Glomerular visceral epithelial cell (primary cell): Measurements from ENCODE around the gene USP44.
A peak's percentile ranks its signal among the peaks of the same experiment; 100 is the strongest.
"Not testable (repeated sequence)": the region's sequence is repeated elsewhere in the genome, so short reads cannot be mapped to it uniquely, and the experiment has no call there.

Experiments
- DNase-seq: peaks from one replicate; pipeline ENCODE4 v3.0.0-alpha.2; 2016; ENCODE audit errors: extremely low spot score

The USP44 gene

GRCh38 chr12:95509300-95509699 is 42.0 kb downstream of the USP44 start:
- DNase-seq: no peak

GRCh38 chr12:95506707-95507523 is 44.4 kb downstream of the USP44 start:
- DNase-seq: no peak

GRCh38 chr12:95505039-95505438 is 46.2 kb downstream of the USP44 start:
- no peak for DNase-seq

- DNase-seq: no peak
Measured at GRCh38 chr12:95504140-95504539, 47.1 kb downstream of the USP44 start.

- DNase-seq: no peak
Measured at GRCh38 chr12:95499772-95500171, 51.5 kb downstream of the USP44 start.

GRCh38 chr12:95498968-95499367 is 52.3 kb downstream of the USP44 start:
- no peak for DNase-seq

GRCh38 chr12:95497031-95497430 is 54.2 kb downstream of the USP44 start:
- DNase-seq: no peak

- DNase-seq: no peak
Measured at GRCh38 chr12:95495433-95495832, 55.8 kb downstream of the USP44 start.

GRCh38 chr12:95494888-95495287 is 56.4 kb downstream of the USP44 start:
- no peak for DNase-seq

GRCh38 chr12:95492462-95492861 is 58.8 kb downstream of the USP44 start:
- DNase-seq: no peak

- DNase-seq: no peak
Measured at GRCh38 chr12:95487024-95487423, 64.3 kb downstream of the USP44 start.

- no peak for DNase-seq
Measured at GRCh38 chr12:95484524-95484923, 66.8 kb downstream of the USP44 start.

GRCh38 chr12:95482564-95482963 is 68.7 kb downstream of the USP44 start:
- not testable (repeated sequence) for DNase-seq

- no peak for DNase-seq
Measured at GRCh38 chr12:95481888-95482287, 69.4 kb downstream of the USP44 start.

GRCh38 chr12:95481072-95481471 is 70.2 kb downstream of the USP44 start:
- no peak for DNase-seq

GRCh38 chr12:95480230-95480629 is 71.0 kb downstream of the USP44 start:
- no peak for DNase-seq

- peak; percentile 8 for DNase-seq
Measured at GRCh38 chr12:95474660-95474958, 76.7 kb downstream of the USP44 start.

GRCh38 chr12:95473884-95474659 is 77.2 kb downstream of the USP44 start, which contains the start of gene METAP2:
Gene METAP2, plus strand, starts transcription at chr12:95474152. Its CDS starts 28 bp downstream, at chr12:95474180.
- peak; percentile 96 for DNase-seq

- DNase-seq: peak; percentile 41
Measured at GRCh38 chr12:95473231-95473883, 77.9 kb downstream of the USP44 start.

- DNase-seq: no peak
Measured at GRCh38 chr12:95470300-95470699, 81.0 kb downstream of the USP44 start.
